ENCODE data around the gene C5orf52.

GRCh38 chr5:157670662-157671591 lies at the start of gene C5orf52:
- TF ChIP-seq POLR2A (IDR thresholded peaks at IDR 0.05) (no peak), CTCF (IDR thresholded peaks at IDR 0.05) (no peak)
